SU-DHL-6 (cell line): ENCODE results near the gene NCKAP5.

Experiments
- H2AFZ ChIP-seq: fragments of 200-600 bp; sonication (generic); 2 replicates; pipeline ENCODE4 v1.6.1; 2014; ENCODE audit warnings: low read depth, mild to moderate bottlenecking, moderate library complexity, mixed read lengths, antibody characterized with exemption, low read length; ENCODE audit not compliant: severe bottlenecking
- H3F3A ChIP-seq: fragments of 200-600 bp; shearing (Covaris generic); 2 replicates; pipeline ENCODE4 v1.6.0; 2016; ENCODE audit warnings: antibody characterized with exemption, mild to moderate bottlenecking; ENCODE audit not compliant: insufficient read depth
- H3K27ac ChIP-seq: fragments of 200-600 bp; sonication (generic); 2 replicates; pipeline ENCODE4 v1.5.1; 2016; ENCODE audit warnings: low read depth, mild to moderate bottlenecking, low read length, moderate library complexity, mixed read lengths
- H3K27me3 ChIP-seq: fragments of 200-600 bp; sonication (generic), shearing (Covaris generic); 2 replicates; pipeline ENCODE4 v1.6.0; 2014; ENCODE audit warnings: mild to moderate bottlenecking, low read length
- H3K36me3 ChIP-seq: fragments of 200-600 bp; sonication (generic); 2 replicates; pipeline ENCODE4 v1.6.1; 2014; ENCODE audit warnings: mild to moderate bottlenecking, low read length, mixed read lengths
- H3K4me2 ChIP-seq: fragments of 300-600, 200-600 bp; shearing (Covaris generic), sonication (generic); 2 replicates; pipeline ENCODE4 v1.6.0; 2014; ENCODE audit warnings: low read length, low read depth, mild to moderate bottlenecking; ENCODE audit not compliant: poor library complexity, severe bottlenecking
- H3K4me3 ChIP-seq: fragments of 200-600 bp; sonication (generic); 2 replicates; pipeline ENCODE4 v1.5.1; 2014; ENCODE audit warnings: antibody characterized with exemption, low read length, mild to moderate bottlenecking, mixed read lengths; ENCODE audit not compliant: insufficient read depth, poor library complexity, severe bottlenecking
- H3K79me2 ChIP-seq: fragments of 200-600 bp; sonication (generic); 2 replicates; pipeline ENCODE4 v1.6.1; 2014; ENCODE audit warnings: mild to moderate bottlenecking, low read length, moderate library complexity; ENCODE audit not compliant: insufficient read depth
- H3K9ac ChIP-seq: fragments of 200-600 bp; sonication (generic); 2 replicates; pipeline ENCODE4 v1.7.0; 2014; ENCODE audit warnings: mild to moderate bottlenecking, low read length
- H3K9me2 ChIP-seq: fragments of 200-600 bp; sonication (generic); replicated peaks from 2 replicates; pipeline ENCODE4 v1.6.1; 2014; ENCODE audit warnings: low read length; ENCODE audit not compliant: insufficient read depth
- H3K9me3 ChIP-seq: fragments of 200-600 bp; sonication (generic); 2 replicates; pipeline ENCODE4 v1.6.1; 2014; ENCODE audit warnings: low read length, mixed read lengths; ENCODE audit not compliant: insufficient read depth
- H4K20me1 ChIP-seq: fragments of 200-600 bp; sonication (generic); 2 replicates; pipeline ENCODE4 v1.6.1; 2014; ENCODE audit warnings: low read depth, mild to moderate bottlenecking, antibody characterized with exemption, low read length, moderate library complexity, mixed read lengths
- CTCF ChIP-seq: fragments of 200-600 bp; sonication (generic); IDR thresholded peaks from one replicate; pipeline ENCODE4 v1.5.1; 2017; ENCODE audit warnings: antibody characterized with exemption, mild to moderate bottlenecking, low read length, moderate library complexity; ENCODE audit not compliant: insufficient read depth, poor library complexity, severe bottlenecking
- EZH2phosphoT487 ChIP-seq: fragments of 200-600 bp; sonication (generic), shearing (Covaris generic); conservative IDR thresholded peaks from 2 replicates; pipeline ENCODE4 v1.6.1; 2018; ENCODE audit warnings: mild to moderate bottlenecking, antibody characterized with exemption, low read length, moderate library complexity, mixed read lengths

The NCKAP5 gene

GRCh38 chr2:133223226-133223625 lies 345.0 kb downstream of the NCKAP5 start:
- H3K4me2 ChIP-seq, result no peak overlapping the region
- no peaks in the 10 kb centered on the region for H3K9me2 ChIP-seq
- H3K9ac ChIP-seq, result no peak overlapping the region
- no peak overlapping the region for H3K4me3 ChIP-seq
- no peaks in the 10 kb centered on the region for H3K79me2 ChIP-seq
- no peaks in the 10 kb centered on the region for H3K36me3 ChIP-seq
- H4K20me1 ChIP-seq, result no peaks in the 10 kb centered on the region
- no peak for TF ChIP-seq EZH2phosphoT487
- no peak for TF ChIP-seq CTCF
- no peaks in the 10 kb centered on the region for H3K27me3 ChIP-seq
- H3K27ac ChIP-seq, result no peak overlapping the region
- no peaks in the 10 kb centered on the region for H3K9me3 ChIP-seq
- H2AFZ ChIP-seq, result no peak overlapping the region
- no peaks in the 10 kb centered on the region for H3F3A ChIP-seq

- Histone ChIP-seq H3K27me3 (no peaks in the 10 kb centered on the region), H3K9me3 (no peaks in the 10 kb centered on the region), H3K36me3 (no peaks in the 10 kb centered on the region), H3K27ac (no peak overlapping the region), H3K9me2 (no peaks in the 10 kb centered on the region), H3K4me2 (no peak overlapping the region), H3K4me3 (no peak overlapping the region), H2AFZ (no peak overlapping the region), H3F3A (no peaks in the 10 kb centered on the region), H3K79me2 (no peaks in the 10 kb centered on the region), H3K9ac (no peak overlapping the region), H4K20me1 (no peaks in the 10 kb centered on the region)
- TF ChIP-seq EZH2phosphoT487, result no peak
- TF ChIP-seq CTCF, result no peak
These were observed 346.9 kb downstream of the NCKAP5 start for GRCh38 chr2:133221398-133221797.

- H3K36me3 ChIP-seq, result no peaks in the 10 kb centered on the region
- H2AFZ ChIP-seq, result no peak overlapping the region
- H3K27ac ChIP-seq, result no peak overlapping the region
- no peak overlapping the region for H3K4me3 ChIP-seq
- no peaks in the 10 kb centered on the region for H4K20me1 ChIP-seq
- no peaks in the 10 kb centered on the region for H3K27me3 ChIP-seq
- TF ChIP-seq CTCF (no peak), EZH2phosphoT487 (no peak)
- H3K9ac ChIP-seq, result no peak overlapping the region
- 0 out of 2 replicates have a peak, but pooled peaks cover 4% of the 10 kb centered on the region for H3K9me3 ChIP-seq
- no peak overlapping the region for H3K4me2 ChIP-seq
- H3F3A ChIP-seq, result no peaks in the 10 kb centered on the region
- no peaks in the 10 kb centered on the region for H3K79me2 ChIP-seq
- H3K9me2 ChIP-seq, result no peaks in the 10 kb centered on the region
These were observed 350.1 kb downstream of the NCKAP5 start for GRCh38 chr2:133218204-133218603.

GRCh38 chr2:133215477-133215876 lies 352.8 kb downstream of the NCKAP5 start:
- Histone ChIP-seq H3K9ac (no peak overlapping the region), H3K27me3 (no peaks in the 10 kb centered on the region), H3K36me3 (no peaks in the 10 kb centered on the region), H3K9me3 (0 out of 2 replicates have a peak, but pooled peaks cover 4% of the 10 kb centered on the region), H3F3A (no peaks in the 10 kb centered on the region), H3K27ac (no peak overlapping the region), H3K4me3 (no peak overlapping the region), H2AFZ (no peak overlapping the region), H3K79me2 (no peaks in the 10 kb centered on the region), H3K4me2 (no peak overlapping the region), H4K20me1 (no peaks in the 10 kb centered on the region), H3K9me2 (no peaks in the 10 kb centered on the region)
- no peak for TF ChIP-seq EZH2phosphoT487
- TF ChIP-seq CTCF, result no peak
